Gastrocnemius medialis (tissue), 4 donors: ENCODE measurements around the gene EFNA1.

Experiments used
- CTCF ChIP-seq, 5 experiments: fragments of 450-650 bp in 3 of 5; fragments of 200-600 bp in 2 of 5; sonication (generic) in 2 of 5; IDR thresholded peaks in 4 of 5; conservative IDR thresholded peaks in 1 of 5; 1 replicate in 4 of 5; 2 replicates in 1 of 5; pipeline ENCODE4 v1.5.1; 2016 to 2019; ENCODE audit warnings: antibody characterized with exemption in 5 of 5, mild to moderate bottlenecking in 3 of 5, moderate library complexity in 3 of 5
- POLR2A ChIP-seq, 2 donors: fragments of 450-650 bp; IDR thresholded peaks; one replicate each; pipeline ENCODE4 v1.6.1; 2017; ENCODE audit warnings: antibody characterized with exemption in 2 of 2, mild to moderate bottlenecking in 2 of 2, moderate library complexity in 2 of 2

DNA sequence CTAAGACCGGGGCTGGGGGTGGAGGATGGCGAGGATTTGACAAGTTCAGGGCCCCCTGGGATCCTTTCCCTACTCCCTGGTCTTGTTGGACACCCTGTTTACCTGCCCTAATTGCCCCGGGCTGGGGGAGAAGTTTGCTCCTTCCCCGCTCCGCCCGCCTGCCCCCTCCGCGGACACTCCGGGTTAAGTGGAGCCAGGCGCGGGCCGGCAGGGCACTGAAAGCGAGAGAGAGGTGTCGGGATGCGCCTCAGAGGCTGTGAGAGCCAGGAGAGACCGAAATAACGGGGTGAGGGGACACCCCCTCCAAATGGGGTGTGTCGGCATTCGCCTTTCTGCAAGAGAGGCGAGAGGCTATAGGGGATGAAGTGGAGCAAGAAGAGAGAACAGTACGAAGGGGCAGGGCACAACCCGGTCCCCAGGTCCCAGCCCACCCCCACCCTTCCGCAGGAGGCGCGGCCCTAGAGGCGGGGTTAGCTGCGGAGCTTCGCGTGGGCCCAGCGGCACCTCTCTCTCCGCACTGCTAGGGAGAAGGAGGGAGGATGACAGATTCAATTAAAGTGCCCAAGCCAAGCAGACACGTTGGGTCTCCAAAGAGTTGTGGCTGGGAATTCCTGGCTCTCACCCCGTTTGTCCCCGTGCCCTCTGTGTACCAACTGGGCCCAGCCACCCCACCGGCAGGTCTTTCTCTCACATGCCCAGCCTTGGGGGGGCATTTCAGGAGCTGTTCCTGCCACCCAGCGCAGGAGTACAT lies 45.2 kb upstream of the EFNA1 start:
- no peak for TF ChIP-seq CTCF (IDR thresholded peaks at IDR 0.05 in 4 of 5, conservative IDR thresholded peaks at IDR 0.05 in 1 of 5)
- no peak for TF ChIP-seq POLR2A (IDR thresholded peaks at IDR 0.05)
